ENCODE data around the gene DUSP22. TPM values are rescaled to one million over a fixed set of nuclear protein-coding genes. Genes with fewer than 3 reads are reported as not detected.

Gene DUSP22
- total and polyA plus RNA-seq, 2 donors (not counting 1 experiment from before 2014, with no cell fraction given), result 10.9 to 13.7 TPM

GRCh38 chr6:394641-395289 is 102.5 kb downstream of the DUSP22 start:
- H3K4me3 ChIP-seq (replicated peaks in 1 of 4; ENCODE audit: control extremely low read depth in 1 of 4, insufficient read depth in 1 of 4, low read depth in 3 of 4, low read length in 4 of 4), result no peak overlapping the region
- H3K79me2 ChIP-seq (ENCODE audit: control insufficient read depth, insufficient read depth, low read length), result no peaks in the 10 kb centered on the region
- H3K9ac ChIP-seq (ENCODE audit: insufficient read depth, low read length), result no peak overlapping the region
- H3K36me3 ChIP-seq (ENCODE audit: control insufficient read depth, insufficient read depth, low read length), result no peaks in the 10 kb centered on the region
- H4K20me1 ChIP-seq (ENCODE audit: control insufficient read depth, extremely low read depth, insufficient read depth, low read length), result no peaks in the 10 kb centered on the region
- no peaks in the 10 kb centered on the region for H3K9me3 ChIP-seq (ENCODE audit: control insufficient read depth, insufficient read depth, low read depth, low read length)
- H3K4me1 ChIP-seq (ENCODE audit: control insufficient read depth, extremely low read depth, insufficient read depth, low read length), result no peaks in the 10 kb centered on the region
- no peak for DNase-seq (ENCODE audit: low read depth in 2 of 2)
- H3K4me2 ChIP-seq (ENCODE audit: extremely low read depth, insufficient read depth, low read length), result no peak overlapping the region
- no peak overlapping the region for H3K27ac ChIP-seq (ENCODE audit: insufficient read depth, low read length)
- no peak overlapping the region for H2AFZ ChIP-seq (ENCODE audit: low read length)
- TF ChIP-seq CTCF (conservative IDR thresholded peaks at IDR 0.05 in 1 of 2, IDR thresholded peaks at IDR 0.05 in 1 of 2; ENCODE audit: low read depth in 1 of 2, low read length in 2 of 2), result no peak
- TF ChIP-seq EZH2 (IDR thresholded peaks at IDR 0.05; ENCODE audit: low read length, missing control alignments), result no peak
- H3K27me3 ChIP-seq (ENCODE audit: control insufficient read depth, insufficient read depth, low read length), result peaks cover 46% of the 10 kb centered on the region

- Histone ChIP-seq H4K20me1 (ENCODE audit: control insufficient read depth, extremely low read depth, insufficient read depth, low read length) (no peaks in the 10 kb centered on the region), H3K4me2 (ENCODE audit: extremely low read depth, insufficient read depth, low read length) (no peak overlapping the region), H3K36me3 (ENCODE audit: control insufficient read depth, insufficient read depth, low read length) (no peaks in the 10 kb centered on the region), H3K9me3 (ENCODE audit: control insufficient read depth, insufficient read depth, low read depth, low read length) (no peaks in the 10 kb centered on the region), H3K9ac (ENCODE audit: insufficient read depth, low read length) (no peak overlapping the region), H3K27ac (ENCODE audit: insufficient read depth, low read length) (no peak overlapping the region), H3K27me3 (ENCODE audit: control insufficient read depth, insufficient read depth, low read length) (peaks cover 42% of the 10 kb centered on the region), H3K4me3 (replicated peaks in 1 of 4; ENCODE audit: control extremely low read depth in 1 of 4, insufficient read depth in 1 of 4, low read depth in 3 of 4, low read length in 4 of 4) (no peak overlapping the region), H2AFZ (ENCODE audit: low read length) (no peak overlapping the region), H3K79me2 (ENCODE audit: control insufficient read depth, insufficient read depth, low read length) (no peaks in the 10 kb centered on the region), H3K4me1 (ENCODE audit: control insufficient read depth, extremely low read depth, insufficient read depth, low read length) (no peaks in the 10 kb centered on the region)
- DNase-seq (ENCODE audit: low read depth in 2 of 2), result no peak
- TF ChIP-seq CTCF (conservative IDR thresholded peaks at IDR 0.05 in 1 of 2, IDR thresholded peaks at IDR 0.05 in 1 of 2; ENCODE audit: low read depth in 1 of 2, low read length in 2 of 2), result no peak
- no peak for TF ChIP-seq EZH2 (IDR thresholded peaks at IDR 0.05; ENCODE audit: low read length, missing control alignments)
Observed at GRCh38 chr6:395432-396125, 103.3 kb downstream of the DUSP22 start.

GRCh38 chr6:396126-396520 is 103.8 kb downstream of the DUSP22 start:
- DNase-seq (ENCODE audit: low read depth in 2 of 2), result no peak
- Histone ChIP-seq H3K9me3 (ENCODE audit: control insufficient read depth, insufficient read depth, low read depth, low read length) (no peaks in the 10 kb centered on the region), H4K20me1 (ENCODE audit: control insufficient read depth, extremely low read depth, insufficient read depth, low read length) (no peaks in the 10 kb centered on the region), H3K27me3 (ENCODE audit: control insufficient read depth, insufficient read depth, low read length) (peaks cover 42% of the 10 kb centered on the region), H3K4me1 (ENCODE audit: control insufficient read depth, extremely low read depth, insufficient read depth, low read length) (no peaks in the 10 kb centered on the region), H3K4me2 (ENCODE audit: extremely low read depth, insufficient read depth, low read length) (no peak overlapping the region), H3K36me3 (ENCODE audit: control insufficient read depth, insufficient read depth, low read length) (no peaks in the 10 kb centered on the region), H2AFZ (ENCODE audit: low read length) (no peak overlapping the region), H3K79me2 (ENCODE audit: control insufficient read depth, insufficient read depth, low read length) (no peaks in the 10 kb centered on the region), H3K27ac (ENCODE audit: insufficient read depth, low read length) (no peak overlapping the region), H3K9ac (ENCODE audit: insufficient read depth, low read length) (no peak overlapping the region), H3K4me3 (replicated peaks in 1 of 4; ENCODE audit: control extremely low read depth in 1 of 4, insufficient read depth in 1 of 4, low read depth in 3 of 4, low read length in 4 of 4) (no peak overlapping the region)
- TF ChIP-seq CTCF (conservative IDR thresholded peaks at IDR 0.05 in 1 of 2, IDR thresholded peaks at IDR 0.05 in 1 of 2; ENCODE audit: low read depth in 1 of 2, low read length in 2 of 2) (no peak), EZH2 (IDR thresholded peaks at IDR 0.05; ENCODE audit: low read length, missing control alignments) (no peak)
